Gastrocnemius medialis (tissue), 4 donors: ENCODE measurements around the gene PPDPF. TPM values are rescaled to one million over a fixed set of nuclear protein-coding genes. Genes with fewer than 3 reads are reported as not detected.

Experiments used
- ATAC-seq, 2 donors: fragments of 150-250 bp; one replicate each; pipeline ENCODE4 v1.9.1; 2016
- DNase-seq, 2 donors: peaks; one replicate each; pipeline ENCODE4 v3.0.0-alpha.2; 2019
- H3K27ac ChIP-seq, 4 donors: fragments of 200-600 bp; sonication (generic); 1 replicate in 1 of 4; 2 replicates in 3 of 4; pipeline ENCODE4 v1.5.1; 2016 to 2018; ENCODE audit warnings: mild to moderate bottlenecking in 2 of 4, moderate library complexity in 1 of 4
- H3K27me3 ChIP-seq, 3 donors: fragments of 200-600 bp; sonication (generic) in 2 of 3; 1 replicate in 1 of 3; 2 replicates in 2 of 3; pipeline versions ENCODE4 v1.5.1 to v1.6.0; 2016 to 2019; ENCODE audit warnings: mild to moderate bottlenecking in 1 of 3, moderate library complexity in 1 of 3
- H3K36me3 ChIP-seq, 2 donors: fragments of 200-600 bp; sonication (generic) in 1 of 2; one replicate each; pipeline ENCODE4 v1.5.1; 2017 to 2018
- H3K4me1 ChIP-seq, 2 donors: fragments of 200-600 bp; sonication (generic) in 1 of 2; one replicate each; pipeline ENCODE4 v1.5.1; 2016 to 2017; ENCODE audit warnings: mild to moderate bottlenecking in 2 of 2
- H3K4me3 ChIP-seq, 4 donors: fragments of 200-600 bp; sonication (generic) in 3 of 4; 1 replicate in 1 of 4; 2 replicates in 3 of 4; pipeline ENCODE4 v1.5.1; 2016 to 2019; ENCODE audit warnings: mild to moderate bottlenecking in 2 of 4
- H3K9me3 ChIP-seq, 3 donors: fragments of 200-600 bp; sonication (generic) in 2 of 3; 1 replicate in 1 of 3; 2 replicates in 2 of 3; pipeline ENCODE4 v1.5.1; 2016 to 2019
- POLR2A ChIP-seq, 2 donors: fragments of 450-650 bp; IDR thresholded peaks; one replicate each; pipeline ENCODE4 v1.6.1; 2017; ENCODE audit warnings: antibody characterized with exemption in 2 of 2, mild to moderate bottlenecking in 2 of 2, moderate library complexity in 2 of 2
- in situ Hi-C, 4 donors: fragments of 200-750 bp; cut with MboI; loops; one replicate each; pipeline versions ENCODE4 v1.15.0 to v1.8.0; 2017; ENCODE audit warnings: low sequenced_read_pairs in 4 of 4
- intact Hi-C: fragments of 100-400 bp; cut with DNase I; formaldehyde crosslinking; loops from one replicate; pipeline ENCODE4 v1.15.1; 2023; ENCODE audit warnings: low total_unique reads
- total RNA-seq, 4 donors: library from RNA; depleted of rRNA; stranded (reverse); fragments of >200 nt; gene quantifications; one replicate each; pipeline versions ENCODE4 v1.1.0 to v1.2.3, GENCODE V29; 2016
- TF ChIP-seq, protein P1 (sequence below), 5 experiments: fragments of 450-650 bp in 3 of 5; fragments of 200-600 bp in 2 of 5; sonication (generic) in 2 of 5; IDR thresholded peaks in 4 of 5; conservative IDR thresholded peaks in 1 of 5; 1 replicate in 4 of 5; 2 replicates in 1 of 5; pipeline ENCODE4 v1.5.1; 2016 to 2019; ENCODE audit warnings: antibody characterized with exemption in 5 of 5, mild to moderate bottlenecking in 3 of 5, moderate library complexity in 3 of 5

Gene PPDPF
- total RNA-seq, 4 donors from 2014 or later = 50.2 to 207 (median 76.1) TPM

GRCh38 chr20:63542696-63543095, 22.1 kb downstream of the PPDPF start:
- no peak overlapping the region for H3K27ac ChIP-seq
- TF ChIP-seq, protein P1, sequence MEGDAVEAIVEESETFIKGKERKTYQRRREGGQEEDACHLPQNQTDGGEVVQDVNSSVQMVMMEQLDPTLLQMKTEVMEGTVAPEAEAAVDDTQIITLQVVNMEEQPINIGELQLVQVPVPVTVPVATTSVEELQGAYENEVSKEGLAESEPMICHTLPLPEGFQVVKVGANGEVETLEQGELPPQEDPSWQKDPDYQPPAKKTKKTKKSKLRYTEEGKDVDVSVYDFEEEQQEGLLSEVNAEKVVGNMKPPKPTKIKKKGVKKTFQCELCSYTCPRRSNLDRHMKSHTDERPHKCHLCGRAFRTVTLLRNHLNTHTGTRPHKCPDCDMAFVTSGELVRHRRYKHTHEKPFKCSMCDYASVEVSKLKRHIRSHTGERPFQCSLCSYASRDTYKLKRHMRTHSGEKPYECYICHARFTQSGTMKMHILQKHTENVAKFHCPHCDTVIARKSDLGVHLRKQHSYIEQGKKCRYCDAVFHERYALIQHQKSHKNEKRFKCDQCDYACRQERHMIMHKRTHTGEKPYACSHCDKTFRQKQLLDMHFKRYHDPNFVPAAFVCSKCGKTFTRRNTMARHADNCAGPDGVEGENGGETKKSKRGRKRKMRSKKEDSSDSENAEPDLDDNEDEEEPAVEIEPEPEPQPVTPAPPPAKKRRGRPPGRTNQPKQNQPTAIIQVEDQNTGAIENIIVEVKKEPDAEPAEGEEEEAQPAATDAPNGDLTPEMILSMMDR (IDR thresholded peaks at IDR 0.05 in 4 of 5, conservative IDR thresholded peaks at IDR 0.05 in 1 of 5) = no peak
- TF ChIP-seq POLR2A (IDR thresholded peaks at IDR 0.05) = no peak
- no peaks in the 10 kb centered on the region for H3K9me3 ChIP-seq
- no peak for DNase-seq
- H3K27me3 ChIP-seq = peaks cover 6 to 15% (median 13%) of the 10 kb centered on the region in 3 donors
- H3K36me3 ChIP-seq = no peaks in the 10 kb centered on the region
- in situ Hi-C loops (loop anchor here in 1 of 4 donors (25.0 kb wide), 1 partner anchor 95 kb away; the partner anchor contains the start of gene GMEB2), intact Hi-C loops (no loop called here)
- peaks cover 0 to 4% of the 10 kb centered on the region in 2 donors for H3K4me1 ChIP-seq
- no peak overlapping the region for H3K4me3 ChIP-seq
- no peak for ATAC-seq

DNA sequence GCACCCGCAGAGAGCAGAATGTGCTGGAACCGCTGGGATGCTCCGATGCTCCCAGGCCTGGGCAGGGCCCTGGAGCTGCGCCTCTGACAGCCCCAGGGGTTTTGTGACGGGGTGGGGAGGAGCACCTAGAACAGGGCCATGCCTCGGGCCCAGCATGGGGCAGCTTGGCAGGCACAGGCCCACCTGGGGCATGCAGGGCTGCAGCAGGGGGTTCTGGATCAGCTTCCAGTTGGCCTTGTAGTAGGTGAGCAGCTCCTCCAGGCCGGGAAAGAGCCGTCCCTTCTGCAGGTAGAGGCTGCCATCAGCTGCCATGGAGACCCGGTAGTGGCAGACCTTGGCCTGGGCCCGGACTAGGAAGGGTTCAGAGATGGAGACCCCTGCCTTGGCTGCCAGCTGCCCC, 22.6 kb downstream of the PPDPF start:
- in situ Hi-C loops = loop anchor here in 1 of 4 donors (25.0 kb wide), 1 partner anchor 94 kb away; the partner anchor contains the start of gene GMEB2
- Histone ChIP-seq H3K27me3 (peaks cover 10 to 18% (median 18%) of the 10 kb centered on the region in 3 donors), H3K4me1 (peaks cover 0 to 2% of the 10 kb centered on the region in 2 donors), H3K4me3 (no peak overlapping the region), H3K27ac (no peak overlapping the region), H3K36me3 (no peaks in the 10 kb centered on the region), H3K9me3 (no peaks in the 10 kb centered on the region)
- intact Hi-C loops = no loop called here
- no peak for DNase-seq
- no peak for TF ChIP-seq POLR2A (IDR thresholded peaks at IDR 0.05)
- TF ChIP-seq, protein P1 (IDR thresholded peaks at IDR 0.05 in 4 of 5, conservative IDR thresholded peaks at IDR 0.05 in 1 of 5) = no peak
- no peak for ATAC-seq

DNA sequence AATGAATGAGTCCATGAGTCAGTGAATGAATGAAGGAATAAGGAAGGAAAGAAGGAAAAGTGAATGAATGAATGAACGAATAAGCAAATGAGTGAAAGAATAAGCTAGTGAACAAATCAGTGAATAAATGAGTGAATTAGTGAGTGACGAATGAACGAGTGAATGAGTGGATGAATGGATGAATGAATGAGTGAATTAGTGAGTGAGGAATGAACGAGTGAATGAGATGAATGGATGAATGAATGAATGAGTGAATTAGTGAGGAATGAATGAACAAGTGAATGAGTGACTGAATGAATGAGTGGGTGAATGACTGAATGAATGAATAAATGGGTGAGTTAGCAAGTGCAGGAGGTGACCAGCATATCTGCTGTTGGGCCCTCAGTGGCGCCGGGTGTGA, 23.2 kb downstream of the PPDPF start:
- Histone ChIP-seq H3K4me1 (no peaks in the 10 kb centered on the region), H3K27ac (no peak overlapping the region), H3K9me3 (no peaks in the 10 kb centered on the region), H3K36me3 (no peaks in the 10 kb centered on the region), H3K4me3 (no peak overlapping the region), H3K27me3 (peaks cover 16 to 24% (median 24%) of the 10 kb centered on the region in 3 donors)
- no peak for ATAC-seq
- in situ Hi-C loops = loop anchor here in 1 of 4 donors (25.0 kb wide), 1 partner anchor 94 kb away; the partner anchor contains the start of gene GMEB2
- intact Hi-C loops = no loop called here
- DNase-seq = no peak
- TF ChIP-seq, protein P1 (IDR thresholded peaks at IDR 0.05 in 4 of 5, conservative IDR thresholded peaks at IDR 0.05 in 1 of 5) = no peak
- TF ChIP-seq POLR2A (IDR thresholded peaks at IDR 0.05) = no peak

DNA sequence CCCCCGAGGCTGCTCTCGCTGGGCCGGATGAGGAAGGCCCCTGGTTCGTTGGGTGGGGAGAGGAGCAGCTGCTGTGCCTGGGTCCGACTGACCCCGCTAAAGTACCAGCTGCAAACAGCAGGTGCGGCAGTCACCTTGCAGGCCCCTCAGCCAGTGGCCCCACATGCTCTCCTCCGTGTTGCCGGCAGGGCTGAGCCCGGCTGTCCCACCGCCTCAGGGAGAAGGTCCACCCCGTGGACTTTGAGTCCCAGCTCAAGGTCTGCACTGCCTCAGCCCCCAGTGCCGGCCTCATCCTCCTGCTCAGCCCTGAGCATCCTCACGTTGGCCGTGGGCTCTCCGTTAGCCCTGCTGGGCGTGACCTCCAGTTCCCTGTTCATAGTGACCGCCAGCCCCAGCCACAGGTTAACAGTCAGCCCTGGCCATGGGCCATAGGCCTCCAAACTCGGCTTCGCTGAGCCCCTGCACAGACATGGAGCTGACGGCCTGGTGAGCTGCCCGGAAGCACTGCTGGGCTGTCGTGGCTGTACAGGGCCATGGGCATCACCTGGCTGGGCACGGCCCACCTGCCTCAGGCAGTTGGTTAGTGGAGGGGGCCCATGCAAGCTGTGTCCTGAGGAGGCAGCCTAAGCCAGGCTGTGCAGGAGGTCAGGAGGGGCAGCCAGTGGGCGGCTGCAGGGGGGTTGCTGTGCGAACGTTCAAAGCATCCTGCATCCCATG, 23.8 kb downstream of the PPDPF start:
- Histone ChIP-seq H3K4me3 (no peak overlapping the region), H3K36me3 (no peaks in the 10 kb centered on the region), H3K4me1 (no peaks in the 10 kb centered on the region), H3K27ac (no peak overlapping the region), H3K9me3 (no peaks in the 10 kb centered on the region), H3K27me3 (peaks cover 18 to 29% (median 26%) of the 10 kb centered on the region in 3 donors)
- TF ChIP-seq, protein P1 (IDR thresholded peaks at IDR 0.05 in 4 of 5, conservative IDR thresholded peaks at IDR 0.05 in 1 of 5) = no peak
- no peak for TF ChIP-seq POLR2A (IDR thresholded peaks at IDR 0.05)
- intact Hi-C loops = no loop called here
- in situ Hi-C loops = loop anchor here in 1 of 4 donors (25.0 kb wide), 1 partner anchor 93 kb away; the partner anchor contains the start of gene GMEB2
- ATAC-seq (no peak), DNase-seq (no peak)
